Stimulated activated CD4-positive, alpha-beta T cell treated with anti-CD3 and anti-CD28 coated beads, Interleukin-12 subunit alpha, Interleukin-12 subunit beta, amount 100 ng/mL, for 24 hours (primary cell): Measurements from ENCODE around the gene PRPF40B.
"Not testable (repeated sequence)": the region's sequence is repeated elsewhere in the genome, so short reads cannot be mapped to it uniquely, and the experiment has no call there.

Source experiments
- DNase-seq, 2 experiments: peaks; one replicate each; pipeline ENCODE4 v3.0.0-alpha.2; 2020; ENCODE audit warnings: low read depth in 2 of 2

Gene PRPF40B

GRCh38 chr12:49609059-49609874, 14.1 kb upstream of the PRPF40B start:
- no peak for DNase-seq

GRCh38 chr12:49609875-49610154, 13.5 kb upstream of the PRPF40B start:
- DNase-seq, result no peak

- not testable (repeated sequence) for DNase-seq
Measured at GRCh38 chr12:49610785-49611184, 12.6 kb upstream of the PRPF40B start.

- no peak for DNase-seq
Measured at GRCh38 chr12:49612210-49612609, 11.2 kb upstream of the PRPF40B start.

GRCh38 chr12:49615725-49616124, 7.6 kb upstream of the PRPF40B start:
- no peak for DNase-seq

GRCh38 chr12:49616533-49617219, 6.7 kb upstream of the PRPF40B start:
- no peak for DNase-seq

- no peak for DNase-seq
Measured at GRCh38 chr12:49618576-49618975, 4.8 kb upstream of the PRPF40B start.

GRCh38 chr12:49619286-49619685, 4.1 kb upstream of the PRPF40B start:
- DNase-seq, result no peak

- no peak for DNase-seq
Measured at GRCh38 chr12:49621651-49622500, 1.5 kb upstream of the PRPF40B start.

- peak; percentile 27 to 44 for DNase-seq
Measured at GRCh38 chr12:49622501-49623141, 740 bp upstream of the PRPF40B start.

GRCh38 chr12:49624921-49625577, 1.7 kb downstream of the PRPF40B start:
- no peak for DNase-seq

GRCh38 chr12:49626169-49626835, 2.9 kb downstream of the PRPF40B start:
- no peak for DNase-seq

GRCh38 chr12:49626836-49627235, 3.5 kb downstream of the PRPF40B start:
- no peak for DNase-seq

GRCh38 chr12:49627752-49628360, 4.5 kb downstream of the PRPF40B start:
- DNase-seq, result no peak

- no peak for DNase-seq
Measured at GRCh38 chr12:49631336-49631907, 8.1 kb downstream of the PRPF40B start.

GRCh38 chr12:49632401-49632800, 9.0 kb downstream of the PRPF40B start:
- DNase-seq, result no peak

GRCh38 chr12:49632986-49633702, 9.8 kb downstream of the PRPF40B start:
- no peak for DNase-seq

GRCh38 chr12:49633703-49634345, 10.5 kb downstream of the PRPF40B start:
- DNase-seq, result no peak

- DNase-seq, result no peak
Measured at GRCh38 chr12:49635036-49635435, 11.7 kb downstream of the PRPF40B start.
